ENCODE data around the gene RNF212.
A peak's percentile ranks its signal among the peaks of the same experiment; 100 is the strongest.
"Not testable (repeated sequence)": the region's sequence is repeated elsewhere in the genome, so short reads cannot be mapped to it uniquely, and the experiment has no call there.

The RNF212 gene, protein sequence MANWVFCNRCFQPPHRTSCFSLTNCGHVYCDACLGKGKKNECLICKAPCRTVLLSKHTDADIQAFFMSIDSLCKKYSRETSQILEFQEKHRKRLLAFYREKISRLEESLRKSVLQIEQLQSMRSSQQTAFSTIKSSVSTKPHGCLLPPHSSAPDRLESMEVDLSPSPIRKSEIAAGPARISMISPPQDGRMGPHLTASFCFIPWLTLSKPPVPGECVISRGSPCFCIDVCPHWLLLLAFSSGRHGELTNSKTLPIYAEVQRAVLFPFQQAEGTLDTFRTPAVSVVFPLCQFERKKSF

DNA sequence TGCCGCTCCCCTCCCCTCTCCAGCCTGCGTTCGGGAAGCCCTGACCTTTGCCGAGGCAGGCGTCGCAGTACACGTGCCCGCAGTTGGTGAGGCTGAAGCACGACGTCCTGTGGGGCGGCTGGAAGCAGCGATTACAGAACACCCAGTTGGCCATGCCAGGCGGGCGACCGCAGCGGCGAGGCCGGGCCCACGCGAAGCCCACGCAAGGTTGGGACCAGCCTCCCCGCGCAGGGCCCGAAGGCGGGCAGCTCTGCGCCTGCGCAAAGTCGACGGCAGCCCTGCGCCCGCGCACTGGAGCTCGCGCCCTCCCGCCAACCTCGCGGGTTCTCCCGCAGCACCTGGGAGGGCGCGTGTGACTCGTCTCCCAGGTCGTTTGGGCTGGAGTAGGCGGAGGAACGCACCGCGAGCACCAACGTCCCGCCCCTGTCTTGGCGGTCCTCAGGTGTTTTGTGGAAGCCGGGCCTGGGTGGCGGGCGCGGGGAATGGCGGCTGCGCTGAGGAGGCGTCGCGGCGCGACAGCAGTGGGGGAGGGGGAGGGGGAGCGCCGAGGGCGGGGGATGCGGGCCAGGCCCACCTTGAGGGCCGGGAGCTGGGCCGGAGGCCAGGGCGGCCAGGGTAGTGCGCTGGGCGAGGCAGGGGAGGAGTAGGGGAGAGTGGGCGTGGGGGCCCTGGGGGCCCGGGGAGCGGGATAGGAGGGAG is at the start of gene RNF212:
TSS of gene RNF212 (minus strand) at position 254 of the 699 bp plus-strand sequence. CDS start at position 154, 100 bp downstream.
- DNase-seq (ENCODE audit: low spot score): peak; percentile 47

GRCh38 chr4:1160351-1160750 is 47.0 kb upstream of the RNF212 start:
- no peak for DNase-seq (ENCODE audit: low spot score)

- no peak for DNase-seq (ENCODE audit: low spot score)
Observed at GRCh38 chr4:1156069-1156468, 42.7 kb upstream of the RNF212 start.

GRCh38 chr4:1155314-1155713 is 42.0 kb upstream of the RNF212 start:
- DNase-seq (ENCODE audit: low spot score): no peak

GRCh38 chr4:1154523-1155182 is 41.3 kb upstream of the RNF212 start:
- peak; percentile 69 for DNase-seq (ENCODE audit: low spot score)

DNA sequence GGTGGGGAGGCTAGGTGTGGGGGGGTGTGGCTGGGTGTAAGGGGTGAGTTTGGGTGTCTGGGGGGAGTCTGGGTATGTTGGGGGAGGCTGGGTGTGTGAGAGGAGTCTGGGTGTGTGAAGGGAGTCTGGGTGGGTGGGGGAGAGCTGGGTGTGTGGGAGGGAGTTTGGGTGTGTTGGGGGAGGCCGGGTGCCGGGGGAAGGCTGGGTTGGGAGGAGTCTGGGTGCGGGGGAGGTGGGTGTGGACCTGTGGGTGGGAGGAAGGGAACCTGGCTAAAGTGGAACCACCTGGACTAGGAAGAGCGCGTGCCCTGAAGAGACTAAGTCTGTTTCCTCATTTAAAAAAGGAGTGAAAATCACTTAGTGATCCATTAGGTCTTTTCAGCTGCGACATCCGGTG is 40.8 kb upstream of the RNF212 start:
- no peak for DNase-seq (ENCODE audit: low spot score)

- DNase-seq (ENCODE audit: low spot score): no peak
Observed at GRCh38 chr4:1153567-1154090, 40.3 kb upstream of the RNF212 start.

GRCh38 chr4:1152290-1152689 is 38.9 kb upstream of the RNF212 start:
- DNase-seq (ENCODE audit: low spot score): no peak

DNA sequence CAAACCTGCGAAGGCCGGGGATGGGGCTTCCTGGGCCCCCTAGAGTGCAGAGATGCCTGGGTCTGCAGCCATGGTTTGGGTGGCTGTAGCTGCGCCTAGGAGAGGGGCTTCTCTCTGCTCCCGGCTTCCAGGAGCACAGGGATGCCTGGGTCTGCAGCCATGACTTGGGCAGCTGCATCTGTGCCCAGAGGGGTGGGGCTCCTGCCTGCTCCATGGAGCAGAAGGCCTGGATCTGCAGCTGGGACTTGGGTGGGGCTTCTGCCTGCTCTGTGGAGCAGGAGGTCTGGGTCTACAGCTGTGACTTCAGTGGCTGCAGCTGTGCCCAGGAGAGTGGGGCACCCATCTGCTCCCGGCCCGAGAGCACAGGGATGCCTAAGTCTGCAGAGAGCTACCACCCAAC is 38.2 kb upstream of the RNF212 start:
- no peak for DNase-seq (ENCODE audit: low spot score)

- DNase-seq (ENCODE audit: low spot score): no peak
Observed at GRCh38 chr4:1150875-1151274, 37.5 kb upstream of the RNF212 start.

- DNase-seq (ENCODE audit: low spot score): no peak
Observed at GRCh38 chr4:1139860-1140259, 26.5 kb upstream of the RNF212 start.

GRCh38 chr4:1137850-1138249 is 24.5 kb upstream of the RNF212 start:
- no peak for DNase-seq (ENCODE audit: low spot score)

GRCh38 chr4:1137063-1137776 is 23.9 kb upstream of the RNF212 start:
- no peak for DNase-seq (ENCODE audit: low spot score)

DNA sequence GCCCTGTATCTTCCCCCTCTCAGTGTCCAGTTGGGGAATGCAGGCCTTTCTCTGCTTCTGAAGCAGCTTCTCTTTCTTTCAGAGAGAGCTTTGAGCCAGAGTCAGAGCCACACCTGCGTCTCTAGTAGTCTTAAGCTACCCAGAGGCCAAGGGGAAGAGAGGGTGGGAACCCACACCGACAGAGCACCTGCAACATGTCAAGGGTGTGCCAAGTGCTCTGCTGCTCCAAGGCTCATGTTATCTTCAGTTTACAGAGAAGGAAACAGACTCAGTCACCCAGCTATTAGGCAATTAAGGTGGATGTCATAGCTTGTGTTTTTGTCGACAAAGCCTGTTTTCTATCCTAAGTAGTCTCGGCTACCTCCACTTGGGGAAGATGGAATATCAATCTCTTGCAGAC is 22.7 kb upstream of the RNF212 start:
- DNase-seq (ENCODE audit: low spot score): no peak

GRCh38 chr4:1133033-1133432 is 19.7 kb upstream of the RNF212 start:
- DNase-seq (ENCODE audit: low spot score): no peak

GRCh38 chr4:1130316-1131186 is 17.2 kb upstream of the RNF212 start:
- peak; percentile 88 for DNase-seq (ENCODE audit: low spot score)

DNA sequence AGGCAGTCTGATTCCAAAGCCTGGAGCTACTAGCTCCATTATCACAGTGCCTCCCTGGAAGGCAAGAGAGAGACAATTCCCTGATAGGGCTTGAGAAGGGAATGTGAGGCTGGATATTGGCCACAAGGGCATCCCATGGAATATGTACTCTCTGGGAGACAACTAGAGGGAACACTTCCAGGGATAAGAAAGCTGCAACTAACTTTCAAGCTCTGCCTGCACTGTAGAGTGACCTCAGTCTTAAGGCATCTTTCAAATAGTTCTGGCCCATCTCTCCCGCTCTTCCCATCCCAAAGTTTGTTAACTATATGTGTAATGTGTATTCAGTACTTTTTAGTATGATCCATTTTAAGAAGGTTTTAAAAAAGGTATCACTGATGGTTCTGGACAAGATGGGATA is 13.1 kb upstream of the RNF212 start:
- DNase-seq (ENCODE audit: low spot score): peak; percentile 45

GRCh38 chr4:1125466-1125865 is 12.1 kb upstream of the RNF212 start:
- DNase-seq (ENCODE audit: low spot score): not testable (repeated sequence)

DNA sequence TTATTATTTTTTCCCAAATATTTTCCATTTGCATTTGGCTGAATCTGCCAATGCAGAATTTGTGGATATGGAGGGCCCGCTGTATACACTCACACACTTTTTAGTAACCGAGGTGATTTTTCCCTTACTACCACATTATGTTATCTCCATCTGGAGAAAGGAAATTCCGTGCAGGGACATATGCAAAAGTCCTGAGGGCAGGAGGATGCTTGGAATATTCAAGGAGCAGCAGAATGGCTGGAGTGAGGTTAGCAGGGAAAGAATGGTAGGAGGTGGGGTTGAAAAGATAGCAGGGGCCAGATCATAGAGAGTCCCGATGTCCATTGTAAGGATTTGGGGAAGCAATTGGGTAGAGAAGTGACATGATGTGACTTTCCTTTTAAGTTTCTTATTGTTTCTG is 11.5 kb upstream of the RNF212 start:
- DNase-seq (ENCODE audit: low spot score): no peak

DNA sequence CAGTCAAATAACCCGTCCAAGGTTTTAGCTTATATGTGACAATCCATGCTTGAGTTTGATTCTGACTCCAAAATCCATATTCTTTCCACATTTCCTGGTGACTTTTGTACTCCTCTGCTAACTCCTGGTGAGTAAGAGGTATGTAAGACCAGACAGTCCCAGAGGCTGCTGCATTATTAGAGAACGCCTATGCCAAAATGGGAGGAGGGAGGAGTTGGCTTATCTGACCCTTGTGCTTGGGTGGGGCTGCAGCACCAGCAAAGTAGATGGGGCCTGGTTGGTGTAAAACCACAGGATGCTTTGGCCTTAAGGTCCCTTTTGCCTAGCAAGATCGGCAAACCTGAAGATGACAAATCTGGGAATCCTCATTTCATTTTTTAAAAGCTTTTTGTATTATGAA is 9.1 kb upstream of the RNF212 start:
- no peak for DNase-seq (ENCODE audit: low spot score)

DNA sequence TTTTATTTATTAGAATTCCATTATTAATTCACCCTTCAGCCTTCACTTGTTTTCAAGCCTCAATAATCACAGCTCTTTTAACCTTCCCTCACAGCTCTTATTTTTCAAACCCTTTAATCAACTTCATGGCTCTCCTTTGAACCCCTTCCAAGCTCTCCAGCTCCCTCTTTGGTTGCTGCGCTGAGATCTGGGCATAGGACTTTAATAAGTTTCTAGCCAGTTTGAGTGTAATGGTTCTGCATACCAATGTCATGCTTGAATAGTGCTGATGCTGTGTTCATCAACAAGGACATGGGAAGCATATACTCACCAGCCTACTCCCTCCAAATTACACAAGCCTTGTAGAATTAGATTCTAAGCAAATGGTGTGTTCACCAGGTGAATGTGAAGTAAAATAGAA is 3.5 kb upstream of the RNF212 start:
- no peak for DNase-seq (ENCODE audit: low spot score)

All from AG08395 (cell line).